IMR-90 (cell line): Measurements from ENCODE around the gene ORMDL2. TPM values are rescaled to one million over a fixed set of nuclear protein-coding genes. Genes with fewer than 3 reads are reported as not detected.
"Not testable (repeated sequence)": the region's sequence is repeated elsewhere in the genome, so short reads cannot be mapped to it uniquely, and the experiment has no call there.

Experiments
- ATAC-seq: fragments of 200-7000 bp; cut with Tn5 transposase; 2 replicates; pipeline ENCODE4 v1.9.1; 2020; ENCODE audit warnings: low read depth, mild to moderate bottlenecking, moderate library complexity
- BruUV-seq: library from RNA; stranded (reverse); fragments of 400-500 nt; replicated peaks from 2 replicates; lab custom pipeline; 2021; lab: Mats Ljungman, UMichigan
- CTCF ChIA-PET: fragments of 300-600 bp; formaldehyde crosslinking; extraction: SDS; loops from one replicate; lab custom pipeline; 2021; ENCODE audit warnings: antibody characterized with exemption; lab: Yijun Ruan, JAX
- POLR2A ChIA-PET: fragments of 300-600 bp; sonication (Branson Sonifier 250); formaldehyde crosslinking; loops from one replicate; lab custom pipeline; 2022; ENCODE audit warnings: antibody characterized with exemption; ENCODE audit not compliant: unreplicated experiment; lab: Charles Lee
- DNase-seq: peaks from one replicate; pipeline ENCODE4 v3.0.0; 2013
- H2AFZ ChIP-seq: replicated peaks from 2 replicates; pipeline ENCODE3; 2013; ENCODE audit warnings: low read length, mild to moderate bottlenecking; ENCODE audit not compliant: poor library complexity
- H2AK5ac ChIP-seq: 2 replicates; pipeline ENCODE4 v1.6.1; 2013; ENCODE audit warnings: low read depth, low read length, inconsistent platforms
- H2AK9ac ChIP-seq: replicated peaks from 2 replicates; pipeline ENCODE3; 2013; ENCODE audit warnings: mild to moderate bottlenecking, low read depth, low read length, moderate library complexity; ENCODE audit not compliant: poor library complexity
- H2BK120ac ChIP-seq: 2 replicates; pipeline ENCODE4 v1.6.1; 2013; ENCODE audit warnings: low read depth, low read length, inconsistent platforms
- H2BK15ac ChIP-seq: 3 replicates; pipeline ENCODE4 v1.6.1; 2013; ENCODE audit warnings: low read depth, low read length, inconsistent platforms
- H2BK20ac ChIP-seq: 2 replicates; pipeline ENCODE4 v1.6.1; 2013; ENCODE audit warnings: low read depth, mild to moderate bottlenecking, inconsistent platforms, low read length, moderate library complexity
- H2BK5ac ChIP-seq: 2 replicates; pipeline ENCODE4 v1.6.1; 2013; ENCODE audit warnings: mild to moderate bottlenecking, low read depth, low read length, inconsistent platforms; ENCODE audit not compliant: poor library complexity, severe bottlenecking
- H3K14ac ChIP-seq: replicated peaks from 2 replicates; pipeline ENCODE4 v1.6.1; 2013; ENCODE audit warnings: low read depth, low read length, inconsistent platforms
- H3K18ac ChIP-seq: 2 replicates; pipeline ENCODE4 v1.6.1; 2013; ENCODE audit warnings: low read depth, low read length, control low read depth
- H3K23ac ChIP-seq: 2 replicates; pipeline ENCODE4 v1.6.1; 2013; ENCODE audit warnings: low read depth, low read length, inconsistent platforms
- H3K27ac ChIP-seq: 2 replicates; pipeline ENCODE4 v1.5.1; 2013; ENCODE audit warnings: mild to moderate bottlenecking, control low read depth, low read length; ENCODE audit not compliant: insufficient read depth
- H3K27me3 ChIP-seq: 2 replicates; pipeline ENCODE4 v1.6.1; 2013; ENCODE audit warnings: low read length; ENCODE audit not compliant: control insufficient read depth, insufficient read depth
- H3K36me3 ChIP-seq: 2 replicates; pipeline ENCODE4 v1.6.1; 2013; ENCODE audit warnings: low read length, mixed read lengths; ENCODE audit not compliant: control insufficient read depth, insufficient read depth
- H3K4ac ChIP-seq: 2 replicates; pipeline ENCODE4 v1.6.1; 2013; ENCODE audit warnings: low read depth, low read length, inconsistent platforms
- H3K4me1 ChIP-seq: 2 replicates; pipeline ENCODE4 v1.6.1; 2013; ENCODE audit warnings: low read length, mixed read lengths; ENCODE audit not compliant: control insufficient read depth, insufficient read depth
- H3K4me2 ChIP-seq: 2 replicates; pipeline ENCODE4 v1.6.1; 2013; ENCODE audit warnings: low read depth, mild to moderate bottlenecking, control low read depth, low read length, moderate library complexity
- H3K4me3 ChIP-seq: 2 replicates; pipeline ENCODE4 v1.5.1; 2013; ENCODE audit warnings: low read depth, mild to moderate bottlenecking, control low read depth, low read length, moderate library complexity; ENCODE audit not compliant: insufficient read depth
- H3K56ac ChIP-seq: 2 replicates; pipeline ENCODE4 v1.6.1; 2013; ENCODE audit warnings: low read length, inconsistent platforms; ENCODE audit not compliant: insufficient read depth; ENCODE audit errors: extremely low read depth
- H3K79me1 ChIP-seq, 2 experiments: 2 replicates each; pipeline ENCODE4 v1.6.1; 2013; ENCODE audit warnings: low read length in 2 of 2, inconsistent platforms in 1 of 2, low read depth in 1 of 2
- H3K9ac ChIP-seq: 2 replicates; pipeline ENCODE4 v1.6.1; 2013; ENCODE audit warnings: low read depth, low read length, control low read depth
- H3K9me1 ChIP-seq: 2 replicates; pipeline ENCODE4 v1.6.1; 2013; ENCODE audit warnings: low read length, inconsistent platforms; ENCODE audit not compliant: insufficient read depth
- H3K9me3 ChIP-seq: 2 replicates; pipeline ENCODE4 v1.6.1; 2013; ENCODE audit warnings: low read length; ENCODE audit not compliant: control insufficient read depth, insufficient read depth
- H4K20me1 ChIP-seq: 2 replicates; pipeline ENCODE4 v1.6.1; 2013; ENCODE audit warnings: low read length, inconsistent platforms; ENCODE audit not compliant: insufficient read depth
- H4K5ac ChIP-seq: 2 replicates; pipeline ENCODE4 v1.6.1; 2013; ENCODE audit warnings: mild to moderate bottlenecking, low read depth, low read length, control low read depth
- H4K8ac ChIP-seq, 2 experiments: 2 replicates each; pipeline ENCODE4 v1.6.1; 2013; ENCODE audit warnings: low read depth in 2 of 2, low read length in 2 of 2, control low read depth in 1 of 2, inconsistent platforms in 1 of 2
- H4K91ac ChIP-seq: 2 replicates; pipeline ENCODE4 v1.6.1; 2013; ENCODE audit warnings: low read depth, low read length, inconsistent platforms; ENCODE audit not compliant: insufficient read depth
- BHLHE40 ChIP-seq: fragments of 150-350 bp; IDR thresholded peaks from 2 replicates; pipeline ENCODE4 v1.6.1; 2016; ENCODE audit warnings: mild to moderate bottlenecking, low read depth, low read length
- MAZ ChIP-seq: IDR thresholded peaks from 2 replicates; pipeline ENCODE4 v1.6.1; 2012; ENCODE audit warnings: low read depth, mild to moderate bottlenecking, low read length, improper control_type of control experiment, moderate library complexity, borderline replicate concordance
- RCOR1 ChIP-seq: IDR thresholded peaks from 2 replicates; pipeline ENCODE4 v1.6.1; 2012; ENCODE audit warnings: mild to moderate bottlenecking, low read length, improper control_type of control experiment; ENCODE audit not compliant: insufficient replicate concordance
- SMC3 ChIP-seq: fragments of 150-350 bp; IDR thresholded peaks from 2 replicates; pipeline ENCODE4 v1.6.1; 2016; ENCODE audit warnings: low read depth, mild to moderate bottlenecking, antibody characterized with exemption, low read length, moderate library complexity
- WGBS, 2 experiments: methylation state at CpG; one replicate each; pipeline versions ENCODE4 v1.1.5 to v1.1.7; 2013; ENCODE audit warnings: missing lambda C conversion rate in 2 of 2; ENCODE audit not compliant: insufficient read length in 1 of 2; ENCODE audit errors: extremely low coverage in 2 of 2; 5-methylcytosine and 5-hydroxymethylcytosine counted together
- dilution Hi-C: fragments of 300-500 bp; cut with HindIII; formaldehyde crosslinking; loops from one replicate; pipeline ENCODE4 v1.14.3; 2018; ENCODE audit warnings: low sequenced_read_pairs; ENCODE audit not compliant: unreplicated experiment
- in situ Hi-C: fragments of 300-500 bp; cut with MboI; formaldehyde crosslinking; loops from 3 replicates; pipeline ENCODE4 v1.14.3; 2019; ENCODE audit warnings: low sequenced_read_pairs, inconsistent platforms, mixed read lengths
- intact Hi-C: fragments of 100-400 bp; cut with micrococcal nuclease; formaldehyde crosslinking; loops from 2 replicates; pipeline ENCODE4 v1.10.0; 2022
- polyA plus RNA-seq, 3 experiments: library from polyadenylated mRNA; depleted of rRNA; stranded (reverse); fragments of >200 nt; gene quantifications; 2 replicates each; pipeline ENCODE4 v1.2.3, GENCODE V29; 2012; ENCODE audit warnings: low replicate concordance in 1 of 3
- total RNA-seq: library from RNA; depleted of rRNA; stranded (reverse); fragments of >200 nt; gene quantifications from 2 replicates; pipeline ENCODE4 v1.2.3, GENCODE V29; 2012
- TF ChIP-seq, protein P1 (sequence below): fragments of 150-350 bp; IDR thresholded peaks from 2 replicates; pipeline ENCODE4 v1.6.1; 2017; ENCODE audit warnings: mild to moderate bottlenecking, antibody characterized with exemption, low read length, low read depth

Gene ORMDL2
- total and polyA plus RNA-seq, 2 of the 4 experiments (the other 2 are of a cell fraction) = 20.4 to 39.7 TPM

- dilution Hi-C loops (no loop called here), in situ Hi-C loops (no loop called here), intact Hi-C loops (no loop called here)
- no peak overlapping the region for H3K23ac ChIP-seq
- H4K20me1 ChIP-seq = no peaks in the 10 kb centered on the region
- H3K9me1 ChIP-seq = peaks cover 16% of the 10 kb centered on the region; the same call in 1 of the 2 replicates
- 96% methylated on average over 5 of the region's 10 CpGs; no CpG with 5 or more reads in 1 of the 2 experiments for WGBS, 2 experiments
- H3K79me1 ChIP-seq = peaks cover 17 to 49% of the 10 kb centered on the region in 2 experiments
- H3K27ac ChIP-seq = no peak overlapping the region
- no peak overlapping the region for H3K14ac ChIP-seq
- no peak for DNase-seq
- no peak overlapping the region for H2AK9ac ChIP-seq
- H3K18ac ChIP-seq = no peak overlapping the region
- no peak overlapping the region for H4K5ac ChIP-seq
- no peak for ATAC-seq
- H4K8ac ChIP-seq = no peak overlapping the region
- no peak overlapping the region for H2BK15ac ChIP-seq
- H3K4me1 ChIP-seq = peaks cover 8% of the 10 kb centered on the region; the same call in 1 of the 2 replicates
- H3K9ac ChIP-seq = no peak overlapping the region
- no peak overlapping the region for H2AFZ ChIP-seq
- H3K56ac ChIP-seq = no peak overlapping the region
- no peak overlapping the region for H3K4ac ChIP-seq
- TF ChIP-seq SMC3 (no peak), RCOR1 (no peak), BHLHE40 (no peak), MAZ (no peak)
- TF ChIP-seq, protein P1, sequence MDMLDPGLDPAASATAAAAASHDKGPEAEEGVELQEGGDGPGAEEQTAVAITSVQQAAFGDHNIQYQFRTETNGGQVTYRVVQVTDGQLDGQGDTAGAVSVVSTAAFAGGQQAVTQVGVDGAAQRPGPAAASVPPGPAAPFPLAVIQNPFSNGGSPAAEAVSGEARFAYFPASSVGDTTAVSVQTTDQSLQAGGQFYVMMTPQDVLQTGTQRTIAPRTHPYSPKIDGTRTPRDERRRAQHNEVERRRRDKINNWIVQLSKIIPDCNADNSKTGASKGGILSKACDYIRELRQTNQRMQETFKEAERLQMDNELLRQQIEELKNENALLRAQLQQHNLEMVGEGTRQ = no peak
- no peaks in the 10 kb centered on the region for H3K9me3 ChIP-seq
- H2BK5ac ChIP-seq = no peak overlapping the region
- H3K27me3 ChIP-seq = no peaks in the 10 kb centered on the region
- no peak overlapping the region for H3K4me3 ChIP-seq
- H2AK5ac ChIP-seq = no peak overlapping the region
- BruUV-seq = no TSS peak
- ChIA-PET CTCF (no interaction called here), POLR2A (no interaction called here)
- H4K91ac ChIP-seq = no peak overlapping the region
- H3K36me3 ChIP-seq = peaks cover 24% of the 10 kb centered on the region
- no peak overlapping the region for H3K4me2 ChIP-seq
- no peak overlapping the region for H2BK20ac ChIP-seq
- H2BK120ac ChIP-seq = no peak overlapping the region
Observed at GRCh38 chr12:55833056-55833455, 15.2 kb downstream of the ORMDL2 start.

- POLR2A ChIA-PET, dilution Hi-C loops, in situ Hi-C loops, H3K18ac ChIP-seq, H4K20me1 ChIP-seq, H3K27me3 ChIP-seq, H3K4ac ChIP-seq, H3K4me3 ChIP-seq, H2AFZ ChIP-seq, H2AK9ac ChIP-seq, H3K23ac ChIP-seq, H2BK5ac ChIP-seq, H3K27ac ChIP-seq, H3K4me1 ChIP-seq, H4K8ac ChIP-seq, H2BK15ac ChIP-seq, H3K14ac ChIP-seq, H2AK5ac ChIP-seq, H3K56ac ChIP-seq, intact Hi-C loops, DNase-seq, H4K5ac ChIP-seq, H2BK20ac ChIP-seq, H3K9me3 ChIP-seq, ATAC-seq, H4K91ac ChIP-seq, H3K4me2 ChIP-seq, H2BK120ac ChIP-seq, BruUV-seq, H3K9ac ChIP-seq: not testable (repeated sequence)
- CTCF ChIA-PET = interaction anchor here (0.8 kb wide), 1 partner anchor 97 kb away, joined by 4 read pairs; the partner anchor contains the start of gene DGKA
- WGBS, 2 experiments = no CpG with 5 or more reads among the region's 6 CpGs
- H3K79me1 ChIP-seq = peaks cover 10 to 45% of the 10 kb centered on the region in 2 experiments
- H3K9me1 ChIP-seq = peaks cover 11% of the 10 kb centered on the region; the same call in 1 of the 2 replicates
- H3K36me3 ChIP-seq = peaks cover 28% of the 10 kb centered on the region
Observed at GRCh38 chr12:55834400-55834799, 16.6 kb downstream of the ORMDL2 start.
